ENCODE results near the gene LRRC3B. TPM values are rescaled to one million over a fixed set of nuclear protein-coding genes. Genes with fewer than 3 reads are reported as not detected.

LRRC3B gene
- total RNA-seq, 1 donor from 2014 or later = not detected

GRCh38 chr3:26630669-26631389 lies 8.3 kb downstream of the LRRC3B start:
- DNase-seq (ENCODE audit: low read depth) = no peak

DNA sequence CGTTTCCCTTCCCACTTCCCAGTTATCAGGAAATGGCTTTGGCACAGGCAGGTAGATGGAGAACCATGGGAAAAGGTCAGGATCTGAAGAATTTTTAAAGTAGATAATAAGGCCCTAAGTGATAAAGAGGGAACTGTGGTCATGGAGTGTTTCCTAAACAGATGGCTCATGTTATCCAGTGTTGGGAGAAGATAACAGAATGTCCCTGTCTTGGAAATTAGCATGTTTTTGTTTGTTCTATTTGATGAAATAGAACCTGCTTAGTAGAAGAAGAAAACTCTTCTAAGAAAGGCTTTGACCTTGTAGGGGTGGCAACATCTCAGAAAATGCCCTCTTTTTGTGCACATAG lies 8.8 kb downstream of the LRRC3B start:
- no peak for DNase-seq (ENCODE audit: low read depth)

- DNase-seq (ENCODE audit: low read depth) = no peak
Observed at GRCh38 chr3:26634601-26635000, 12.0 kb downstream of the LRRC3B start.

GRCh38 chr3:26636096-26636727 lies 13.6 kb downstream of the LRRC3B start:
- no peak for DNase-seq (ENCODE audit: low read depth)

DNA sequence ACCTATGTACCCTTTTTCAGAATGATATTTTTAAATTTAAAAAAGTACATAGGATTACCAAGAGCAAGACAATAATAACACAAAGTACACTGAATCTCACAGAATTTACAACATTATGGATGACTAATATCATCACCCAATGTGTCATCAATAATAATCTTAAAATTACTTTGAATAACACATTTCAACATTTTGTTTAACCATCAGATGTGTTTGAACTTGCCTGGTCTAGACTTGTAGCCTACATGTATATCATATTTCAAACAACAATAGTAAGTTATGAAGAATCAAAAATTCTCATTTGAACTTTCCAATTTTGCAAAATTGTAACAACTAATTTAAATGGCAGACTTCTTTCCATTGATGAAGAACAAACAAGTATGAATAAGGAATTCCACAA lies 15.1 kb downstream of the LRRC3B start:
- DNase-seq (ENCODE audit: low read depth) = no peak

DNA sequence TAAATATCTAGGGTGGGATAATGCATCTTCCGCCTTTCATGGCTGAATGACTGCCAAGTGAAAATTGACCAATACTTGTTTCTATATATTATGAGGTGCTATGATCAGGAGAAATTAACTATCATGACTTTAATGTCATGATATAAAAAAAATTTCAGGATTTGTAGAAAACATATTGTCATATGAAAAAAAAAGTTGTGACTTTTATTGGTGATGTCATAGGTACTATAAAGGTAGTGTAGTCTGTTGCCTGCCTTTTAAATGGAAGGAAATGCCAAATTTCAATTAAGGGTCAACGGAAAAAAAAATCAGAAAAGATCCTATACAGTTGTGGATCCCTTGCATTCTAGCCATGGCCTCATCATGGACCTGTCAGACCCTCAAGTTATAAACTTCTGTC lies 15.5 kb downstream of the LRRC3B start:
- no peak for DNase-seq (ENCODE audit: low read depth)

GRCh38 chr3:26639339-26639738 lies 16.8 kb downstream of the LRRC3B start:
- DNase-seq (ENCODE audit: low read depth) = no peak

DNA sequence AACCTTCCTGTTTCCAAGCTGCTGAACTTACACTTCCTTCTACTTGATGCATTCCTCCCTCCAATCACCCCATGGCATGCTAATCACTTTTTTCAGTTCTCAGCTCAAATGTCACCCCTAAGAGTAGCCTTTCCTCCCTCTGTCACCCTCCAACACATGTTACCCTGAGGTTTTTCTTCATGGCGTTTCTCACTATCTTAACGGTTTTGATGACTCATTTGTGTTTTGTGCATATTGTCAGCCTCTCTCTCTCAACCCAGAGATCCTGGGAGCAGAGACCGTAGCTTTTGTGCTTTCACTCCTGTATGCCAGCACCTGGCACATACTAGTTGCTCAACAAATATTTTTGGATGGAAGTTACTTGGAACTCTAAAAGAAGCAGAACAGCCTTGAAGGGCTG lies 24.5 kb downstream of the LRRC3B start:
- DNase-seq (ENCODE audit: low read depth) = no peak

GRCh38 chr3:26648461-26648860 lies 25.9 kb downstream of the LRRC3B start:
- DNase-seq (ENCODE audit: low read depth) = no peak

DNA sequence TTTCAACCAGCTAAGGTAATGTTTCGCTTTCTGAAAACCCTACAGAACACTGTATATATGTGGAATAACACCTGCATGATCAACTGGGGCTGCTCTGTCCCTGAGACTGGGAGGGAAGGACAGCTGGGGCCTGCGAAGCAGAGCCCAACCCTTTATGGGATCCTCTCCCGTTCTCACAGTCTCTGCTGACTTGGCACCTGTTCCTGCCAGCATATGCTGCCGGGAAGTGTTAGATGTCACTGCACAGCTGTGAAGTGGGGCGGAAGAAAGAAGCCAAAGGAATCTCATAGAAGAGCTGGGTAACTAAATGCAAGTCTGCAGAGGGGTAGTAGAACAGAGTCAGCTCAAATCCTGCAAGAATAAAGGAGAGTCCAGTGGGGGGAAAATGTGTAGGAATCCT lies 29.6 kb downstream of the LRRC3B start:
- peak; percentile 76 for DNase-seq (ENCODE audit: low read depth)

- DNase-seq (ENCODE audit: low read depth) = no peak
Observed at GRCh38 chr3:26653811-26654425, 31.3 kb downstream of the LRRC3B start.

DNA sequence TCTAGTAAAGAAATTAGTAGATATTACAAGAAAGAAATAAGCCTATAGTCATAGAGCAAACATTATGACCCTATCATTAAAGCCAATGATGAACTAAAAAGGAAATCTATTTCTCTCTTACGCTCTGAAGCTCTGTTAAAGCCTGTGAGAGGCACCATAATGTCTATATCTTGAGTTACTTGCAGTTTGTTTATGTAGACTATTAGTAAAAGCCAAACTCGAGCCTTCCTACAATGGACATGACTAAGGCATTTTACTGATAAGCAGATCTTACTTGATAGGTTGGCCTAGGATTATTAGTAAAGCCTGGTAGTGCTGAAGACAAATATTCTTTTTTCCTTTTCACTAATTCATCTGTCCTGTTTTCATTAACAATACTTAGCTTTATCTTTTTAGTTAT lies 32.7 kb downstream of the LRRC3B start:
- no peak for DNase-seq (ENCODE audit: low read depth)

DNA sequence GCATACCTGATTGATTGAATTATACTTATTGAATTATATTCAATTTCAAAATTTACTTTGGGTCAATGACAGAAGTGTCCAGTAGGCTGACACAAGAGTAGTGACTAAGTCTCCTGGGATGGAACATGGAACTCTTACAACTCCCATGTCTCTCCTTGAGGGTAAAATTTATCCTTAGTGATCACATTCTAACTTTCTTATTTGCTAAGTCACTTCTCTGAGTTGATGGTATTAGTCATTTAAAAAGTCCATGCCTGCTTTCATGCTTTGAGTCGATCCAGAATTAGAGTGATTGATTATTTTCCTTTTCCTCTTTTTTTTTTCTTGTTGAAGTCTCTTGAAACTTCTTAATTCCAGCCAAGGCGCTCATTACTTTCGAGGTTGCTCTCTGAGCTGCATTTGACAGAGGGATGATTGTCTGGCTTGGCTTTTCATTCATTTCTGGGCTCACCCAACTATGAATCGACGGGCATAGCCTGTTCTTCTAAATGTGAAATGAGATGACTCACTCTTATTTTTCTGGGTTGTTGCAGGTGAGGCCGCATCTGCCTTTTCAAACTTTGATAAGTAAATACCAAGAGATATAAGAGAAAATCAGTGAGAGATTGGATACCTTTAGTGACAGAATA lies 34.9 kb downstream of the LRRC3B start:
- no peak for DNase-seq (ENCODE audit: low read depth)

GRCh38 chr3:26668171-26668570 lies 45.6 kb downstream of the LRRC3B start:
- DNase-seq (ENCODE audit: low read depth) = no peak

GRCh38 chr3:26668696-26669095 lies 46.1 kb downstream of the LRRC3B start:
- no peak for DNase-seq (ENCODE audit: low read depth)

- no peak for DNase-seq (ENCODE audit: low read depth)
Observed at GRCh38 chr3:26675336-26675735, 52.8 kb downstream of the LRRC3B start.

DNA sequence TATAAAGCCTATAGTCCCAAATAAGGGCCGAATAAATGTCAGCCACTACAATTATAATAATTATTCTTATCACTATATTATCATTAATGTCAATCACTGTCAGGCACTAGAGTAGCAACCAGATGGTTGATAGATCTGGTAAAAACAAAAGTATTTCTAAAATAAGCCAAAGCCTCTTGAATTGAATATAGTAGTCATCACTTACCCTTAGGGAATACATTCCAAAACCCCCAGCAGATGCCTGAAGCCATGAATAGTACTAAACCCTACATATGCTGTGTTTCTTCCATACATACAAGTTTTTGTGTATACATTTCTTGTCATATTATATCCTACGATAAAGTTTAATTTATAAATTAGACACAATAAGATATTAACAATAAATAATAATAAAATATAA lies 59.1 kb downstream of the LRRC3B start:
- DNase-seq (ENCODE audit: low read depth) = no peak

DNA sequence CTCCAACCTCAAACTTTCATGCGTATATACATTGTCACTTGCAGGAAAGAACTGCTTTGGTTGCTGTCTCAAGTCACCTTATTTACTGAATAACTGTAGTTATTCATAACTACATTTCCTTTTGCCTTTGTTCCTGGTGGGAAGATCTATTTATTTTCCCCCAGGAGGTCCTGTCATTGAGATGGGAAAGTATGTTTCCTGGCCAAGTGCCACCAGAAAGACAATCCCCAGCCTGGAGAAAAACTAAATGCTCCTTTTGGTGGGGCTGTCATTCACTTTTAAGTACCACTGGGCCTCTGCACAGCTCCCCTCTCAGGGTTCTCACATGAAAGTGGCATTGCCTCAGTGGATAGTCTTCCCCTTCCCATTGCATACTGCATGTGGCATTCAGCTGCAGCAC lies 59.8 kb downstream of the LRRC3B start:
- no peak for DNase-seq (ENCODE audit: low read depth)

DNA sequence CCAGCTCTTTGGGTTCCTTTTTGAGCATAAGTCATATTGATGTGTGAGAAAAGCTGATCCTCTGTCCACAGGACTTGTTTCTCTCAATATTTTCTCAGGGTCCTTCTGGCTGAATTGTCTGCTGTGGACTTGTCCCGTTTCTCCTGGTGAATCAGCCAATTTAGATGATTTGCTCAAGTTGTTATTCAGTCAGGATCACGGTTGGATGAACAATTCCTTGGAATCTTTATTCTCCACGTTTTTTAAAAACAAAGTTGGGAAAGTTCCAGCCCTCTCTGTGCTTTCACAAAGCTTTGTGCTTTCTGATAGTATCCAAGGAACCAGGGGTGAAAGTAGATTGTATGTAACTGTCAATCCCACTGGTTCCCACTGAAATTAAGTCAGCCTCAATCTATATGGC lies 61.3 kb downstream of the LRRC3B start:
- no peak for DNase-seq (ENCODE audit: low read depth)

- no peak for DNase-seq (ENCODE audit: low read depth)
Observed at GRCh38 chr3:26687466-26687865, 64.9 kb downstream of the LRRC3B start.

- DNase-seq (ENCODE audit: low read depth) = no peak
Observed at GRCh38 chr3:26699553-26699952, 77.0 kb downstream of the LRRC3B start.

GRCh38 chr3:26703519-26703918 lies 80.9 kb downstream of the LRRC3B start:
- no peak for DNase-seq (ENCODE audit: low read depth)
